ENCODE data around the gene HEYL.

Gene HEYL

DNA sequence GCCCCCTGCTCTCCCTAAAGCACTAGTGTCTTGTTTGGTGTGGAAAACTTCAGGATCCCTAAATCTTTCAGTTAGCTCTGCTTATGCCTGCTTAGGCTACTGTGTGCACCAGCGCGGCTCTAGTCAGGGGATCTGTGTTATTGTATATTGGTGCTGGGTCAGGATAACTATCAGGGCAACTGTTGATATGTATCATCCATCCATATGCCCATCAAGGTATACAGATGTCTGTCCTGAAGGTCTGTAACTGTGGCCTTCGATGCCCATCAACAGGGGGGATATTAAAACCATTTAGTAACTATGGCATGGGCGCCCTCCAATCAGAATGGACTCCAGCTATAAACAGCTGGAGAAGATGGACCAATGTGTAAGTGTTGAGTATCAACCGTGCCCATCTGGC, 20.1 kb upstream of the HEYL start:
- no peak for DNase-seq (ENCODE audit: low spot score)
- in situ Hi-C loops (cut with MboI; ENCODE audit: low sequenced_read_pairs, unreplicated experiment) = no loop called here
- TF ChIP-seq, protein P1, sequence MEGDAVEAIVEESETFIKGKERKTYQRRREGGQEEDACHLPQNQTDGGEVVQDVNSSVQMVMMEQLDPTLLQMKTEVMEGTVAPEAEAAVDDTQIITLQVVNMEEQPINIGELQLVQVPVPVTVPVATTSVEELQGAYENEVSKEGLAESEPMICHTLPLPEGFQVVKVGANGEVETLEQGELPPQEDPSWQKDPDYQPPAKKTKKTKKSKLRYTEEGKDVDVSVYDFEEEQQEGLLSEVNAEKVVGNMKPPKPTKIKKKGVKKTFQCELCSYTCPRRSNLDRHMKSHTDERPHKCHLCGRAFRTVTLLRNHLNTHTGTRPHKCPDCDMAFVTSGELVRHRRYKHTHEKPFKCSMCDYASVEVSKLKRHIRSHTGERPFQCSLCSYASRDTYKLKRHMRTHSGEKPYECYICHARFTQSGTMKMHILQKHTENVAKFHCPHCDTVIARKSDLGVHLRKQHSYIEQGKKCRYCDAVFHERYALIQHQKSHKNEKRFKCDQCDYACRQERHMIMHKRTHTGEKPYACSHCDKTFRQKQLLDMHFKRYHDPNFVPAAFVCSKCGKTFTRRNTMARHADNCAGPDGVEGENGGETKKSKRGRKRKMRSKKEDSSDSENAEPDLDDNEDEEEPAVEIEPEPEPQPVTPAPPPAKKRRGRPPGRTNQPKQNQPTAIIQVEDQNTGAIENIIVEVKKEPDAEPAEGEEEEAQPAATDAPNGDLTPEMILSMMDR (IDR thresholded peaks at IDR 0.05; ENCODE audit: borderline replicate concordance, control extremely low read depth, extremely low read depth, insufficient read depth, missing control alignments) = no peak

DNA sequence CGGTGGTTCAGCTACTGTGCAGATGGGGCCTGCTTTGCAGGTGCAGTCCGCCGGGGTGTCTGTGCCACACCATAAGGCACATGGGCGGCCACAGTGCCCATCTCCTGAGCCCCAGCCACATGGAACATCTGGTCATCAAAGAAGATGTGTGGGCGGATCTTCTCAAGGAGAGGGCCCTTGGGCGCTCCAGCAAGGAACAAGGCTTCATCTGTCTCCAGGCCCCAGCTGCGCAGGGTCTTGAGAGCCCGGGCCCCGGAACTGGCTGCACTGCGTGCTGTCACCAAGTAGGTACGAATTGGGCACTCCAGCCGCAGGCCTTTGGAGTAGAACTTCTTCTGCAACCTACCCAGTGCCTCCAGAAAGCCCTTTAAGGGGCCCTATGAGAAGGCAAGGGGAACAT, 19.7 kb upstream of the HEYL start:
- in situ Hi-C loops (cut with MboI; ENCODE audit: low sequenced_read_pairs, unreplicated experiment) = no loop called here
- TF ChIP-seq, protein P1 (IDR thresholded peaks at IDR 0.05; ENCODE audit: borderline replicate concordance, control extremely low read depth, extremely low read depth, insufficient read depth, missing control alignments) = no peak
- DNase-seq (ENCODE audit: low spot score) = no peak

DNA sequence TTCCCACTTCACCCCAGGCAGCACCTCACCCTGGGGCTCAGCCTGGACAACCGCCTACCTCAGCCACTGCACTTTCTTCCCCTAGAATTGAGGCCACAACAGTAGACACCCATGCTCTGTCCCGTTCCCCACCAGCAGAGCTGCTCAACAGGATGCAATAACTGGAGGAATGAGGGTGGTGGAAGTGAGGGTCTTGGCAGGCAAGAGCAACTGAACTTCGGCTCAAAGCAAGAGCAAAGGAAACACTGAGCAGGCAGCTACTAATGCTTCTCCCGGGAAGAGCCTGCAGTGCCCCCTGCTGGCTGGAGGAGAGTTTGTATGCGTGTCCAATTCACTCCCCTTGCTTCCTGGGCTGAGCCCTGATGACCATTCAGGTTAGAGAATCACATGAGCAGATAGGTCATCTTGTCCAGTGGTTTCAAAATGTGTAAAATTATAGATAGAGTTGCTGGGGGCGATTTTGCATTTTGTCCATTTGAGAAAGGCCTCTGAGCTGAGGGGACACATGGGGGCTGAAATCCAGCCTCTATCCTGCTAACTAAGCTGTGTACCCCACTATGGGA, 18.6 kb upstream of the HEYL start:
- TF ChIP-seq, protein P1 (IDR thresholded peaks at IDR 0.05; ENCODE audit: borderline replicate concordance, control extremely low read depth, extremely low read depth, insufficient read depth, missing control alignments) = peak; percentile 76
- DNase-seq (ENCODE audit: low spot score) = peak; percentile 76
- in situ Hi-C loops (cut with MboI; ENCODE audit: low sequenced_read_pairs, unreplicated experiment) = no loop called here

DNA sequence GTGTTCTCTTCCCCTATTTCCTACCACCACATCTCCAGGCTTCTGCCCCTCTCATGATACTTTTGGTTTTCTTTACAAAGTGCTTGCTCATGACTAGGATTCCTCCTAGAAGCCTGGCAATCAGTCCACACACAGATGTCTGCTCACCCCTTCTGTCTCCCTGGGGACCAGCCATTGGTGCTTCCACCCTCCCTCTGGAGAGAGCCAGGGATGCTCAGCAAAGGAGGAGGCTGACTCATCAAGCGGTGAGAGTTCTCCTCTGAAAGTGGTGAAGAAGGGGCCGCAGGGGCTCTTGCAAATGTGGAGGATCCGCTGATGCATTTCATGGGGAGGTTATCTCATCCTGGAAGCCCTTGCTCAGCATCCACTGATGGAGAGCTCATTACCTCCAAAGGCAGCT, 18.0 kb upstream of the HEYL start:
- in situ Hi-C loops (cut with MboI; ENCODE audit: low sequenced_read_pairs, unreplicated experiment) = no loop called here
- DNase-seq (ENCODE audit: low spot score) = no peak
- TF ChIP-seq, protein P1 (IDR thresholded peaks at IDR 0.05; ENCODE audit: borderline replicate concordance, control extremely low read depth, extremely low read depth, insufficient read depth, missing control alignments) = no peak

DNA sequence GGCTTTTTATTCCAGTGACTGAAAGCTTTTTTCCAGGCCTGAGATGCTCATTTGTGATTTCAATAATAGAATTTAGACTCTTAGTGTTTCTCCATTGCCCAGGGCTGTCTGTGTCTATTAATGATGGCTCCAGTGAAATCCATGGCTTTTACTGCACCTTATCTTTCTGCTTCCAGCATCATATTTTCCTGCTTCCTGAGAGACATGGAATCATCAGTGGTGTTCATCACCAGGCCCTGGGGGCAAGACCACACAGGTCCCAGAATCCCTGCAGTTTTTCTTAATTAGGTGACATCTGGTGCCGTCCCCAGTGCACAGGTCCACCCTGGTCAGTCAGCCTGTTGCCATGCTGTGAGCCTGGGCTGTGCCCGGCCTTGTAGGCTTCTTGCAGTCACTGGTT, 16.9 kb upstream of the HEYL start:
- DNase-seq (ENCODE audit: low spot score) = no peak
- in situ Hi-C loops (cut with MboI; ENCODE audit: low sequenced_read_pairs, unreplicated experiment) = no loop called here
- TF ChIP-seq, protein P1 (IDR thresholded peaks at IDR 0.05; ENCODE audit: borderline replicate concordance, control extremely low read depth, extremely low read depth, insufficient read depth, missing control alignments) = no peak

DNA sequence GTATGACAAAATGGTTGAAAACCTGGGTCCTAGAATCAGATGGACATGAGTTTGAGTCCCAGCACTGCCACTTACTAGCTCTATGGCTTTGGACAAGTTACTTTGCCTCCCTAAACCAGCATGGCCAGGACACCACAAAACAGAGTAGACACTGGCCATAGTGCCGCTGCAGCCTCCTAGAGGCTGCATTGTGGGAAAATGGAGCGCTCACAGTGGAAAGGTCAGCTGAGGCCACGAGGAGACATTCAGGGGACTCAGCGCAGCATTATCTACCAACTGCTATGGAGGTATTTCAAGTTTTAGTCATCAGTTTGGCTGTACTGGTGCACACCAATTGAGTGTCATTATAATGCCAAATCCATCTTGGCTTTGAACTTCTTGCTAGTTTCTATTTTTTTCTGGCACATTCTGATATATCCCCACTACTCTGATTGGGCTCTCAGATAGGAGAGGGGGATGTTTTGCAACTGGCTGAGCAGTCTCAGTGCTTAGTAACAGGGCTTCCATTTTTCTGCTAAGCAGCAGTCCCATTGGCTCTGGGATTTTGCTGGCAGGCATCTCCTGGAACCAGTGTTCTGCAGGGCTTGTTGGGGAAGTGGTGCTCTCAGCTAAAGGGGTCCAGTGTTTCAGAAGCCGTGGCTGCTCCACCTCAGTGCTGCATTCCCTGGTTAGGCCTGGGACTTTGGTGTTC, 16.3 kb upstream of the HEYL start:
- DNase-seq (ENCODE audit: low spot score) = no peak
- TF ChIP-seq, protein P1 (IDR thresholded peaks at IDR 0.05; ENCODE audit: borderline replicate concordance, control extremely low read depth, extremely low read depth, insufficient read depth, missing control alignments) = no peak
- in situ Hi-C loops (cut with MboI; ENCODE audit: low sequenced_read_pairs, unreplicated experiment) = no loop called here
